Measurements from ENCODE around the gene SGTA.

- no peak for TF ChIP-seq CEBPB (IDR thresholded peaks at IDR 0.05; ENCODE audit: low read depth, low read length)
- no peak for TF ChIP-seq CTCF (conservative IDR thresholded peaks at IDR 0.05; ENCODE audit: low read depth, low read length)
- TF ChIP-seq MXI1 (IDR thresholded peaks at IDR 0.05; ENCODE audit: borderline replicate concordance, low read depth, low read length) = no peak
- TF ChIP-seq NFE2L2 (IDR thresholded peaks at IDR 0.05; ENCODE audit: low read depth, low read length) = no peak
- no peak for TF ChIP-seq USF2 (IDR thresholded peaks at IDR 0.05; ENCODE audit: low read depth, low read length)
- no peak for TF ChIP-seq POLR2A (IDR thresholded peaks at IDR 0.05; ENCODE audit: low read depth, low read length)
- no peak for TF ChIP-seq BHLHE40 (IDR thresholded peaks at IDR 0.05; ENCODE audit: low read depth, low read length)
- TF ChIP-seq MAZ (IDR thresholded peaks at IDR 0.05; ENCODE audit: borderline replicate concordance, low read depth, low read length) = no peak
- no peak for TF ChIP-seq RFX5 (IDR thresholded peaks at IDR 0.05; ENCODE audit: low read depth, low read length)
- no peak for TF ChIP-seq FOS (IDR thresholded peaks at IDR 0.05; ENCODE audit: low read depth, low read length)
- TF ChIP-seq CHD1 (IDR thresholded peaks at IDR 0.05; ENCODE audit: low read depth, low read length) = no peak
- no peak for TF ChIP-seq RAD21 (IDR thresholded peaks at IDR 0.05; ENCODE audit: low read length)
- no peak for TF ChIP-seq ELK1 (IDR thresholded peaks at IDR 0.05; ENCODE audit: borderline replicate concordance, low read depth, low read length)
Observed at GRCh38 chr19:2715470-2716274, 67.4 kb downstream of the SGTA start.

Data from IMR-90 (cell line).